Endothelial cell of umbilical vein (primary cell): Measurements from ENCODE around the gene ABCB7. TPM values are rescaled to one million over a fixed set of nuclear protein-coding genes. Genes with fewer than 3 reads are reported as not detected.

ENCODE experiments used
- BruUV-seq: library from RNA; stranded (reverse); fragments of 400-500 nt; replicated peaks from 2 replicates; lab custom pipeline; 2021; lab: Mats Ljungman, UMichigan
- CTCF ChIA-PET: fragments of 300-600, 350-600 bp; sonication (Branson Sonifier 250); formaldehyde crosslinking; loops from one replicate; lab custom pipeline; 2021; ENCODE audit warnings: antibody characterized with exemption, inconsistent platforms; lab: Charles Lee
- POLR2A ChIA-PET: fragments of 300-600, 350-600 bp; sonication (Branson Sonifier 250); formaldehyde crosslinking; loops from one replicate; lab custom pipeline; 2021; ENCODE audit warnings: antibody characterized with exemption, inconsistent platforms; lab: Charles Lee
- DNase-seq: peaks from one replicate; pipeline ENCODE4 v3.0.0-alpha.2; 2011; ENCODE audit warnings: low read depth, low spot score
- FAIRE-seq: peaks from 2 replicates; lab custom pipeline; 2011; peaks lifted over from hg19 to GRCh38; lab: Jason Lieb, UNC
- H2AFZ ChIP-seq: 2 replicates; pipeline ENCODE4 v1.6.0; 2012; ENCODE audit warnings: low read depth, low read length, control low read depth, inconsistent platforms
- H3K27ac ChIP-seq: 2 replicates; pipeline ENCODE4 v1.5.1; 2011; ENCODE audit warnings: low read depth, mild to moderate bottlenecking, control low read depth, low read length, moderate library complexity; ENCODE audit not compliant: insufficient read depth
- H3K27me3 ChIP-seq, 2 experiments: 2 replicates each; pipeline versions ENCODE4 v1.6.0 to v1.6.1; 2011; ENCODE audit warnings: low read length in 2 of 2, mixed read lengths in 1 of 2; ENCODE audit not compliant: control insufficient read depth in 2 of 2, insufficient read depth in 2 of 2
- H3K36me3 ChIP-seq, 2 experiments: 2 replicates in 1 of 2; 3 replicates in 1 of 2; pipeline ENCODE4 v1.5.1; 2011; ENCODE audit warnings: low read length in 2 of 2, mild to moderate bottlenecking in 1 of 2, moderate library complexity in 1 of 2; ENCODE audit not compliant: control insufficient read depth in 2 of 2, insufficient read depth in 2 of 2; ENCODE audit errors: extremely low read depth in 1 of 2
- H3K4me1 ChIP-seq: 3 replicates; pipeline ENCODE4 v1.5.1; 2011; ENCODE audit warnings: mild to moderate bottlenecking, low read length; ENCODE audit not compliant: control insufficient read depth, insufficient read depth; ENCODE audit errors: extremely low read depth
- H3K4me2 ChIP-seq: 2 replicates; pipeline ENCODE4 v1.6.1; 2011; ENCODE audit warnings: low read length, control low read depth, mixed read lengths; ENCODE audit not compliant: insufficient read depth
- H3K4me3 ChIP-seq, 3 experiments: fragments of 200-600 bp in 1 of 3; sonication (generic), shearing (Covaris generic) in 1 of 3; replicated peaks in 1 of 3; 2 replicates each; pipeline ENCODE4 v1.5.1; 2011 to 2016; ENCODE audit warnings: control low read depth in 3 of 3, low read length in 3 of 3, mild to moderate bottlenecking in 2 of 3, inconsistent platforms in 1 of 3, low read depth in 1 of 3, moderate library complexity in 1 of 3; ENCODE audit not compliant: insufficient read depth in 1 of 3
- H3K79me2 ChIP-seq: 2 replicates; pipeline ENCODE4 v1.6.0; 2012; ENCODE audit warnings: low read length, inconsistent platforms; ENCODE audit not compliant: control insufficient read depth, insufficient read depth
- H3K9ac ChIP-seq: replicated peaks from 2 replicates; pipeline ENCODE3; 2011; ENCODE audit warnings: low read length, control low read depth; ENCODE audit not compliant: insufficient read depth; ENCODE audit errors: extremely low read depth
- H3K9me1 ChIP-seq: replicated peaks from 3 replicates; pipeline ENCODE4 v1.6.0; 2011; ENCODE audit warnings: mild to moderate bottlenecking, low read length; ENCODE audit not compliant: control insufficient read depth, insufficient read depth; ENCODE audit errors: extremely low read depth
- H3K9me3 ChIP-seq: replicated peaks from 2 replicates; pipeline ENCODE4 v1.5.1; 2012; ENCODE audit warnings: low read length, inconsistent platforms; ENCODE audit not compliant: control insufficient read depth, insufficient read depth
- H4K20me1 ChIP-seq: replicated peaks from 2 replicates; pipeline ENCODE3; 2011; ENCODE audit warnings: mild to moderate bottlenecking, low read length; ENCODE audit not compliant: control insufficient read depth, insufficient read depth; ENCODE audit errors: extremely low read depth
- EZH2 ChIP-seq: IDR thresholded peaks from 2 replicates; pipeline ENCODE4 v1.6.1; 2012; ENCODE audit warnings: borderline replicate concordance, low read depth, mild to moderate bottlenecking, moderate library complexity, low read length, inconsistent platforms; ENCODE audit not compliant: severe bottlenecking
- FOS ChIP-seq: IDR thresholded peaks from 2 replicates; pipeline ENCODE4 v1.6.1; 2011; ENCODE audit warnings: mild to moderate bottlenecking, low read length, moderate library complexity, borderline replicate concordance; ENCODE audit not compliant: insufficient read depth
- GATA2 ChIP-seq: IDR thresholded peaks from 2 replicates; pipeline ENCODE4 v1.7.0; 2011; ENCODE audit warnings: low read depth, mild to moderate bottlenecking, moderate library complexity, mixed read lengths, low read length; ENCODE audit not compliant: insufficient read length, insufficient read depth
- JUN ChIP-seq: IDR thresholded peaks from 2 replicates; pipeline ENCODE4 v1.6.1; 2011; ENCODE audit warnings: borderline replicate concordance, low read depth; ENCODE audit not compliant: insufficient read length, insufficient read depth
- MYC ChIP-seq: IDR thresholded peaks from one replicate; pipeline ENCODE4 v1.6.1; 2011; ENCODE audit warnings: mild to moderate bottlenecking, low read depth, low read length
- POLR2A ChIP-seq: IDR thresholded peaks from 2 replicates; pipeline ENCODE4 v1.6.1; 2012; ENCODE audit warnings: low read depth, mild to moderate bottlenecking, control low read depth, low read length
- POLR2AphosphoS5 ChIP-seq: IDR thresholded peaks from 2 replicates; pipeline ENCODE4 v1.6.1; 2012; ENCODE audit warnings: low read depth, mild to moderate bottlenecking, control low read depth, low read length, moderate library complexity; ENCODE audit not compliant: insufficient read depth
- dilution Hi-C: fragments of 300-500 bp; cut with MboI; formaldehyde crosslinking; loops from one replicate; pipeline ENCODE4 v1.15.0; 2019; ENCODE audit warnings: low sequenced_read_pairs; ENCODE audit not compliant: extremely low pct_ligation_motif_present
- intact Hi-C: fragments of 100-400 bp; cut with micrococcal nuclease; formaldehyde crosslinking; loops from one replicate; pipeline ENCODE4 v1.10.0; 2022
- polyA plus RNA-seq, 4 experiments: library from polyadenylated mRNA; depleted of rRNA in 3 of 4; stranded (reverse) in 3 of 4; unstranded in 1 of 4; fragments of >200 nt; gene quantifications; 2 replicates each; pipeline versions ENCODE4 v1.2.1 to v1.2.3, GENCODE V29; 2011 to 2012; ENCODE audit warnings: missing spikeins in 1 of 4
- small RNA-seq: library from RNA; depleted of rRNA; stranded (forward); fragments of <200 nt; gene quantifications from one replicate; pipeline ENCODE3, GENCODE V24; 2012; ENCODE audit warnings: low replicate concordance, low read depth; ENCODE audit not compliant: insufficient read depth, insufficient read length
- total RNA-seq: library from RNA; stranded (reverse); gene quantifications from 2 replicates; pipeline ENCODE4 v1.2.3, GENCODE V29; 2021
- TF ChIP-seq, protein P1 (sequence below), 2 donors: IDR thresholded peaks; 1 replicate in 1 of 2; 2 replicates in 1 of 2; pipeline ENCODE4 v1.5.1; 2011; ENCODE audit warnings: low read length in 2 of 2, mild to moderate bottlenecking in 2 of 2, moderate library complexity in 2 of 2, control low read depth in 1 of 2, inconsistent platforms in 1 of 2, low read depth in 1 of 2; ENCODE audit not compliant: insufficient read depth in 1 of 2; ENCODE audit errors: extremely low read depth in 1 of 2
- TF ChIP-seq, protein P2 (sequence below): IDR thresholded peaks from 2 replicates; pipeline ENCODE4 v1.6.1; 2011; ENCODE audit not compliant: insufficient read depth, insufficient read length

The ABCB7 gene
- total and polyA plus RNA-seq, 2 donors (not counting 3 experiments of a cell fraction or from before 2014, with no cell fraction given) = 12.1 to 20.7 TPM

DNA sequence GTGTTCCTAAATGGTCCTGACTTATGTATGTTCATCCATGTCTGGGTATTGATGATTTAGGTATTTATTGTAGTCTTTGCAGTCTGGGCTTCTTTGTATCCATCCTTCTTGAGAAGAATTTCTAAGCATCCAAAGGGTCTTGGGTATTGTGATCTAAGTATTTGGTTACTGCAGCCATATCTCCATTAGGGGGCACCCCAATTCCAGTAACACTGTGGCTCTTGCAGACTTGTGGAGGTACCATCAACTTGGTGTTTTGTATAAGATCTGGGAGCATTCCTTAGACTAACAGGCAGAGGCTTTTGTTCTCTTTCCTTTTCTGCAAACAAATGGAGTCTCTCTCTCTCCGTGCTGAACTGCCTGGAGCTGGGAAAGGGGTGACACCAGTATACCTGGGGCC lies 117.2 kb downstream of the ABCB7 start:
- DNase-seq (peak; percentile 23), FAIRE-seq (peak; percentile 78)
- no TSS peak for BruUV-seq
- no peaks in the 10 kb centered on the region for H3K9me1 ChIP-seq
- no peaks in the 10 kb centered on the region for H3K4me1 ChIP-seq
- H3K27me3 ChIP-seq = no peaks in the 10 kb centered on the region
- CTCF ChIA-PET = no interaction called here
- H2AFZ ChIP-seq = no peak overlapping the region
- no peak overlapping the region for H3K4me3 ChIP-seq
- POLR2A ChIA-PET = no interaction called here
- intact Hi-C loops = loop anchor here (5.0 kb wide), 1 partner anchor 1068 kb away; no protein-coding TSS in a partner anchor
- H3K4me2 ChIP-seq = no peak overlapping the region
- TF ChIP-seq FOS (no peak), POLR2A (no peak), EZH2 (no peak), MYC (no peak), GATA2 (no peak), POLR2AphosphoS5 (no peak), JUN (no peak)
- TF ChIP-seq, protein P1, sequence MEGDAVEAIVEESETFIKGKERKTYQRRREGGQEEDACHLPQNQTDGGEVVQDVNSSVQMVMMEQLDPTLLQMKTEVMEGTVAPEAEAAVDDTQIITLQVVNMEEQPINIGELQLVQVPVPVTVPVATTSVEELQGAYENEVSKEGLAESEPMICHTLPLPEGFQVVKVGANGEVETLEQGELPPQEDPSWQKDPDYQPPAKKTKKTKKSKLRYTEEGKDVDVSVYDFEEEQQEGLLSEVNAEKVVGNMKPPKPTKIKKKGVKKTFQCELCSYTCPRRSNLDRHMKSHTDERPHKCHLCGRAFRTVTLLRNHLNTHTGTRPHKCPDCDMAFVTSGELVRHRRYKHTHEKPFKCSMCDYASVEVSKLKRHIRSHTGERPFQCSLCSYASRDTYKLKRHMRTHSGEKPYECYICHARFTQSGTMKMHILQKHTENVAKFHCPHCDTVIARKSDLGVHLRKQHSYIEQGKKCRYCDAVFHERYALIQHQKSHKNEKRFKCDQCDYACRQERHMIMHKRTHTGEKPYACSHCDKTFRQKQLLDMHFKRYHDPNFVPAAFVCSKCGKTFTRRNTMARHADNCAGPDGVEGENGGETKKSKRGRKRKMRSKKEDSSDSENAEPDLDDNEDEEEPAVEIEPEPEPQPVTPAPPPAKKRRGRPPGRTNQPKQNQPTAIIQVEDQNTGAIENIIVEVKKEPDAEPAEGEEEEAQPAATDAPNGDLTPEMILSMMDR (IDR thresholded peaks at IDR 0.05; ENCODE audit: extremely low read depth in 1 of 2, insufficient read depth in 1 of 2, low read depth in 1 of 2, low read length in 2 of 2) = no peak
- TF ChIP-seq, protein P2, sequence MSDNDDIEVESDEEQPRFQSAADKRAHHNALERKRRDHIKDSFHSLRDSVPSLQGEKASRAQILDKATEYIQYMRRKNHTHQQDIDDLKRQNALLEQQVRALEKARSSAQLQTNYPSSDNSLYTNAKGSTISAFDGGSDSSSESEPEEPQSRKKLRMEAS = no peak
- H3K27ac ChIP-seq = no peak overlapping the region
- H3K79me2 ChIP-seq = no peaks in the 10 kb centered on the region
- no peaks in the 10 kb centered on the region for H3K36me3 ChIP-seq
- H4K20me1 ChIP-seq = no peaks in the 10 kb centered on the region
- no peaks in the 10 kb centered on the region for H3K9me3 ChIP-seq
- no peak overlapping the region for H3K9ac ChIP-seq
- dilution Hi-C loops = no loop called here

Small RNA genes within 50 kb of the gene (small RNA-seq; reads per million reads assigned to genes)
- not detected for gene BUD31P2
- not detected for gene RNU6-562P

Other genes starting within 250 kb of the ABCB7 start
- not detected in 2 replicates for gene NEXMIF, start 230.8 kb downstream of the ABCB7 start, total RNA-seq
- not detected in 2 replicates for gene NEXMIF, start 230.8 kb downstream of the ABCB7 start, polyA plus RNA-seq
- gene UPRT, start 117.8 kb upstream of the ABCB7 start, total RNA-seq = 11.4 and 13.3 TPM in 2 replicates
- 4.0 and 5.5 TPM in 2 replicates for gene UPRT, start 117.8 kb upstream of the ABCB7 start, polyA plus RNA-seq